T-cell (primary cell): ENCODE data around the gene NADSYN1. TPM values are rescaled to one million over a fixed set of nuclear protein-coding genes. Genes with fewer than 3 reads are reported as not detected.
"Not testable (repeated sequence)": the region's sequence is repeated elsewhere in the genome, so short reads cannot be mapped to it uniquely, and the experiment has no call there.

ENCODE experiments used
- ATAC-seq, 4 experiments: fragments of 200-7000 bp in 3 of 4; fragments of 150-1000 bp in 1 of 4; cut with Tn5 transposase; replicated peaks in 1 of 4; 1 replicate in 3 of 4; 2 replicates in 1 of 4; pipeline ENCODE4 v1.10.0; 2021; ENCODE audit warnings: moderate library complexity in 3 of 4, mild to moderate bottlenecking in 2 of 4, moderate number of reproducible peaks in 1 of 4
- CTCF ChIA-PET, 2 donors: fragments of 300-600 bp; sonication (Branson Sonifier 250); formaldehyde crosslinking; loops; one replicate each; lab custom pipeline; 2022; ENCODE audit warnings: antibody characterized with exemption in 2 of 2; lab: Charles Lee
- POLR2A ChIA-PET, 2 donors: fragments of 300-600 bp; sonication (Branson Sonifier 250); formaldehyde crosslinking; loops; one replicate each; lab custom pipeline; 2022; ENCODE audit warnings: antibody characterized with exemption in 2 of 2; lab: Charles Lee
- DNase-seq, 35 experiments: peaks; one replicate each; pipeline versions ENCODE4 v3.0.0 to v3.0.0-alpha.2; 2013 to 2023
- H3K27ac ChIP-seq: one replicate; pipeline ENCODE4 v1.5.1; 2013; ENCODE audit warnings: low read length
- H3K27me3 ChIP-seq, 2 experiments: replicated peaks in 1 of 2; 1 replicate in 1 of 2; 2 replicates in 1 of 2; pipeline versions ENCODE4 v1.6.1 to v1.7.0; 2013; ENCODE audit warnings: low read length in 1 of 2, mixed read lengths in 1 of 2; ENCODE audit not compliant: control insufficient read depth in 2 of 2, insufficient read depth in 2 of 2; ENCODE audit errors: extremely low read depth in 1 of 2
- H3K36me3 ChIP-seq, 2 donors: 1 replicate in 1 of 2; 2 replicates in 1 of 2; pipeline versions ENCODE4 v1.6.1 to v1.7.0; 2013; ENCODE audit warnings: low read length in 1 of 2; ENCODE audit not compliant: control insufficient read depth in 2 of 2, insufficient read depth in 1 of 2; ENCODE audit errors: extremely low read depth in 1 of 2
- H3K4me1 ChIP-seq, 2 experiments: 1 replicate in 1 of 2; 2 replicates in 1 of 2; pipeline versions ENCODE4 v1.6.1 to v1.7.0; 2013; ENCODE audit warnings: low read length in 2 of 2, mixed read lengths in 1 of 2; ENCODE audit not compliant: insufficient read depth in 2 of 2, control insufficient read depth in 1 of 2; ENCODE audit errors: extremely low read depth in 1 of 2
- H3K4me3 ChIP-seq, 2 donors: 1 replicate in 1 of 2; 2 replicates in 1 of 2; pipeline versions ENCODE4 v1.5.1 to v1.7.0; 2013; ENCODE audit warnings: mild to moderate bottlenecking in 2 of 2, low read length in 1 of 2, moderate library complexity in 1 of 2; ENCODE audit not compliant: control insufficient read depth in 1 of 2; ENCODE audit errors: extremely low read depth in 1 of 2
- H3K9me3 ChIP-seq: 2 replicates; pipeline ENCODE4 v1.7.0; 2013
- H3K27ac Mint-ChIP-seq, 2 donors: one replicate each; pipeline ENCODE4 v1.8.0; 2020 to 2021; ENCODE audit warnings: mild to moderate bottlenecking in 2 of 2, mixed read lengths in 2 of 2
- H3K27me3 Mint-ChIP-seq, 2 donors: one replicate each; pipeline ENCODE4 v1.8.0; 2021 to 2022; ENCODE audit warnings: mixed read lengths in 2 of 2
- H3K36me3 Mint-ChIP-seq: one replicate; pipeline ENCODE4 v1.8.0; 2021; ENCODE audit warnings: mixed read lengths
- H3K4me1 Mint-ChIP-seq, 3 donors: one replicate each; pipeline ENCODE4 v1.8.0; 2020 to 2022; ENCODE audit warnings: mixed read lengths in 3 of 3, mild to moderate bottlenecking in 1 of 3
- H3K4me3 Mint-ChIP-seq, 3 donors: one replicate each; pipeline ENCODE4 v1.8.0; 2020 to 2022; ENCODE audit warnings: mild to moderate bottlenecking in 3 of 3, mixed read lengths in 3 of 3, moderate library complexity in 3 of 3
- H3K9me3 Mint-ChIP-seq, 3 donors: one replicate each; pipeline ENCODE4 v1.8.0; 2020 to 2022; ENCODE audit warnings: mixed read lengths in 3 of 3
- WGBS: methylation state at CpG from one replicate; pipeline ENCODE4 v1.1.5; 2013; ENCODE audit warnings: missing lambda C conversion rate; ENCODE audit not compliant: insufficient coverage; 5-methylcytosine and 5-hydroxymethylcytosine counted together
- total RNA-seq, 35 experiments: library from RNA in 6 of 35; stranded (reverse) in 6 of 35; fragments of 120-200 nt in 1 of 35; gene quantifications; one replicate each; pipeline versions ENCODE4 v1.2.1 to v1.2.4 and lab custom pipeline; 2013 to 2026

Gene NADSYN1
- total RNA-seq, 5 donors from 2014 or later (not counting 1 experiment from before 2014, with no cell fraction given): 125 to 190 (median 162) TPM

DNA sequence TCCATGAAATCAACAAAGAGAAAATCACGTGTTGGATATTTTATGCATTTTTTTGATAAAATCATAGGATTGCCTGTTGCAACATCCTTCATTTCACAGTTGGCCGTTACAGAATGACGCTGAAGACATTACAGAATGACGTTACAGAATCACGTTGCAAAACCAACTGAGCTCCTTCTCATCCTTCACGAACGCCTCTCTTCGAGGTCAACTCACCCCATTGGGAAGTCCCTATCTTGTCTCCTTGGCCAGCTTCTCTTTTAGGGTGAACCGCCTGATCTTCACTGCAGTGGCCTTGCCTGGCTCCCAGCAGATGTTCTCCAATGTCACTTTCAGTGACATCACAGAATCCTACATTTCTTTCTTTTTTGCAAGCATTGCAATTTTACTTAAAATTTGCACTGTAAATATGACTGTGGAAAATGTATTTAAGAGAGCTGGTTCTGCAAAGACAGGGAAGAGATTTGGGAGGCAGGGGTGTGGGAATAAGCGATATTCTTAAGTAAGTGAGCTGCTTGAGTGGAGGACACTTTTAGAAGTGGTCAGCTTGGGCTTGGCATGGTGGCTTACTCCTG, 79.1 kb downstream of the NADSYN1 start:
- Mint-ChIP-seq H3K4me1 (no peaks in the 10 kb centered on the region), H3K36me3 (no peaks in the 10 kb centered on the region), H3K27me3 (peaks cover 8 to 10% of the 10 kb centered on the region in 2 donors), H3K27ac (no peak overlapping the region), H3K4me3 (no peak overlapping the region), H3K9me3 (no peaks in the 10 kb centered on the region)
- ChIA-PET POLR2A (no interaction called here), CTCF (no interaction called here)
- DNase-seq (no peak), ATAC-seq (no peak)
- no peak overlapping the region for H3K4me3 ChIP-seq
- H3K9me3 ChIP-seq: no peaks in the 10 kb centered on the region
- WGBS: 74% methylated on average over 8 of the region's 10 CpGs
- H3K27ac ChIP-seq: no peak overlapping the region
- no peaks in the 10 kb centered on the region for H3K4me1 ChIP-seq
- no peaks in the 10 kb centered on the region for H3K36me3 ChIP-seq
- peaks cover 0 to 7% of the 10 kb centered on the region in 2 experiments for H3K27me3 ChIP-seq

DNA sequence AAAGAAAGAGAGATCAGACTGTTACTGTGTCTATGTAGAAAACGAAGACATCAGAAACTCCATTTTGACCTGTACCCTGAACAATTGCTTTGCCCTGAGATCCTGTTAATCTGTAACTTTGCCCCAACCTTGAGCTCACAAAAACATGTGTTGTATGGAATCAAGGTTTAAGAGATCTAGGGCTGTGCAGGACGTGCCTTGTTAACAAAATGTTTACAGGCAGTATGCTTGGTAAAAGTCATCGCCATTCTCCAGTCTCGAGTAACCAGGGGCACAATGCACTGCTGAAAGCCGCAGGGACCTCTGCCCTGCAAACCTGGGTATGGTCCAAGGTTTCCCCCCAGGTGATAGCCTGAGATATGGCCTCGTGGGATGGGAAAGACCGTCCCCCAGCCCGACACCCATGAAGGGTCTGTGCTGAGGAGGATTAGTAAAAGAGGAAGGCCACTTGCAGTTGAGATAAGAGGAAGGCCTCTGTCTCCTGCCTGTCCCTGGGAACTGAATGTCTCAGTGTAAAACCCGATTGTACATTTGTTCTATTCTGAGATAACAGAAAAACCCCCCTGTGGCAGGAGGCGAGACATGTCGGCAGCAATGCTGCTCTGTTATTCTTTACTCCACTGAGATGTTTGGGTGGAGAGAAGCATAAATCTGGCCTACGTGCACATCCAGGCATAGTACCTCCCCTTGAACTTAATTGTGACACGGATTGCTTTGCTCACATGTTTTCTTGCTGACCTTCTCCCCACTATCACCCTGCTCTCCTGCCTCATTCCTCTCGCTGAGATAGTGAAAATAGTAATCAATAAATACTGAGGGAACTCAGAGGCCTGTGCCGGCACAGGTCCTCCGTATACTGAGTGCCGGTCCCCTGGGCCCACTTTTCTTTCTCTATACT, 82.0 kb downstream of the NADSYN1 start:
- WGBS: 81% methylated on average over 3 of the region's 17 CpGs
- peaks cover 10 to 14% of the 10 kb centered on the region in 2 donors for H3K27me3 Mint-ChIP-seq

DNA sequence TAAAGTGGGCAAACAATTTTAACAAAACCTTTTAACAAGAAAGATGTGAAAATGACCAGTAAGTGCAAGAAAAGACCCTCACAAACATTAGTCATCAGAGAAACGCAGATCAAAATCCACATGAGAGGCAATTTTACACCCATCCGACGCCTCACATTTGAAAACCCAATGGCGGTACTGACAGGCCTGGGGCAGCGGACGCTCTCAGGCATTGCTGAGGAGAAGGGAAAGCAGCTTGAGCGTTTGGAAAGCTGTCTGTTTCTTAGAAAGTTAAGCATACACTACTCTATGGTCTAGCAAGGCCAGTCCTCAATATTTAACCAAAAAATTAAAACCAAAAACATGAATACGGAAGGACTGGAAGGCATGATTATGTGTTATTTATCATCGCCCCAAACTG, 82.8 kb downstream of the NADSYN1 start:
- no peaks in the 10 kb centered on the region for H3K36me3 ChIP-seq
- no peak overlapping the region for H3K27ac ChIP-seq
- H3K27ac Mint-ChIP-seq: no peak overlapping the region
- no CpG with 5 or more reads among the region's 9 CpGs for WGBS
- ATAC-seq (no peak), DNase-seq (no peak)
- POLR2A ChIA-PET: no interaction called here
- H3K9me3 ChIP-seq: no peaks in the 10 kb centered on the region
- CTCF ChIA-PET: no interaction called here
- H3K4me3 Mint-ChIP-seq: no peak overlapping the region
- no peak overlapping the region for H3K4me3 ChIP-seq
- peaks cover 0 to 4% (median 4%) of the 10 kb centered on the region in 3 donors for H3K9me3 Mint-ChIP-seq
- peaks cover 10 to 14% of the 10 kb centered on the region in 2 donors for H3K27me3 Mint-ChIP-seq
- H3K36me3 Mint-ChIP-seq: peaks cover 3% of the 10 kb centered on the region
- H3K27me3 ChIP-seq: peaks cover 0 to 17% of the 10 kb centered on the region in 2 experiments
- no peaks in the 10 kb centered on the region for H3K4me1 ChIP-seq
- no peaks in the 10 kb centered on the region for H3K4me1 Mint-ChIP-seq

More for the DNA sequence above, 82.0 kb downstream of the NADSYN1 start:
- H3K9me3 ChIP-seq, H3K4me1 Mint-ChIP-seq, ATAC-seq, H3K36me3 ChIP-seq, DNase-seq, H3K4me3 Mint-ChIP-seq, POLR2A ChIA-PET, CTCF ChIA-PET, H3K4me3 ChIP-seq, H3K27ac ChIP-seq, H3K36me3 Mint-ChIP-seq, H3K9me3 Mint-ChIP-seq, H3K4me1 ChIP-seq, H3K27ac Mint-ChIP-seq: not testable (repeated sequence)
- H3K27me3 ChIP-seq: peaks cover 0 to 17% of the 10 kb centered on the region in 2 experiments

DNA sequence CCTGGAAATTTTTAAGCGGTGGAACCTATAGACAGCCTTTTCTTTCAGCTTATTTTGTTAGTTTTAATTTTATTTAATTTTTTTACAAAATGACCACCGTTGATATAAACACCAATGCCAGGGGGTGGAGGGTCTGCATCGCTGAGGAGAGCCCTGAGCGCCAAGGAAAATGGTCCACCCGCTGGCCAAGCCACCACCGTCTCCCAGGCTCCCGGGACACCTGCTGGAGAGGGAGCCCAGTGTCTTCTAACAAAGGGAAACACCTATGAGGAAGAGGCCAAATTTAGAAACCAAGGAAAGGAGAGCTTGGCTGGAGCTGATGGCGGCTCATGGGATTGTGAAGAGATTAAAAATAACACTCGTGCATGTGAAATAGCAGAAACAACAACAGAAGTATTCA, 84.5 kb downstream of the NADSYN1 start:
- H3K9me3 ChIP-seq: no peaks in the 10 kb centered on the region
- H3K27ac Mint-ChIP-seq: no peak overlapping the region
- WGBS: 84% methylated on average over 4 of the region's 9 CpGs
- H3K36me3 ChIP-seq: no peaks in the 10 kb centered on the region
- DNase-seq (no peak), ATAC-seq (no peak)
- no peak overlapping the region for H3K27ac ChIP-seq
- CTCF ChIA-PET: no interaction called here
- no peaks in the 10 kb centered on the region for H3K4me1 ChIP-seq
- H3K27me3 ChIP-seq: peaks cover 0 to 25% of the 10 kb centered on the region in 2 experiments
- no peak overlapping the region for H3K4me3 ChIP-seq
- H3K4me3 Mint-ChIP-seq: no peak overlapping the region
- no peaks in the 10 kb centered on the region for H3K4me1 Mint-ChIP-seq
- H3K9me3 Mint-ChIP-seq: peaks cover 0 to 12% (median 7%) of the 10 kb centered on the region in 3 donors
- H3K36me3 Mint-ChIP-seq: peaks cover 5% of the 10 kb centered on the region
- POLR2A ChIA-PET: no interaction called here
- H3K27me3 Mint-ChIP-seq: peaks cover 7 to 24% of the 10 kb centered on the region in 2 donors

DNA sequence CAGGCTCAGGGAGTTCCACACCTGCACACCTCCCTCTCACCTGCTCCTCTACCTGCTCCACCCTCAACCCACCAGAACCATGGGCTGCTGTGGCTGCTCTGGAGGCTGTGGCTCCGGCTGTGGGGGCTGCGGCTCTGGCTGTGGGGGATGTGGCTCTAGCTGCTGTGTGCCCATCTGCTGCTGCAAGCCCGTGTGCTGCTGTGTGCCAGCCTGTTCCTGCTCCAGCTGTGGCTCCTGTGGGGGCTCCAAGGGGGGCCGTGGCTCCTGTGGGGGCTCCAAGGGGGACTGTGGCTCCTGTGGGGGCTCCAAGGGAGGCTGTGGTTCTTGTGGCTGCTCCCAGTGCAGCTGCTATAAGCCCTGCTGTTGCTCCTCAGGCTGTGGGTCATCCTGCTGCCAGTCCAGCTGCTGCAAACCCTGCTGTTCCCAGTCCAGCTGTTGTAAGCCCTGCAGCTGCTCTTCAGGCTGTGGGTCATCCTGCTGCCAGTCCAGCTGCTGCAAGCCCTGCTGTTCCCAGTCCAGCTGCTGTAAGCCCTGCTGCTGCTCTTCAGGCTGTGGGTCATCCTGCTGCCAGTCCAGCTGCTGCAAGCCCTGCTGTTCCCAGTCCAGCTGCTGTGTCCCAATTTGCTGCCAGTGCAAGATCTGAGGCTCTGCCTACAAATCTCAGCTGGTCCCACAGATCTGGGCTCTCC, 85.1 kb downstream of the NADSYN1 start, which contains the start of gene KRTAP5-8:
TSS of gene KRTAP5-8 (plus strand) at position 49 of the 689 bp plus-strand sequence. CDS start at position 80, 31 bp downstream.
- H3K27ac Mint-ChIP-seq, POLR2A ChIA-PET, H3K36me3 ChIP-seq, CTCF ChIA-PET, H3K4me1 Mint-ChIP-seq, H3K4me3 Mint-ChIP-seq, H3K4me3 ChIP-seq, H3K36me3 Mint-ChIP-seq, H3K9me3 ChIP-seq, H3K27ac ChIP-seq, H3K4me1 ChIP-seq, DNase-seq, ATAC-seq: not testable (repeated sequence)
- no CpG with 5 or more reads among the region's 4 CpGs for WGBS
- Mint-ChIP-seq H3K27me3 (peaks cover 7 to 30% of the 10 kb centered on the region in 2 donors), H3K9me3 (peaks cover 0 to 12% (median 7%) of the 10 kb centered on the region in 3 donors)
- H3K27me3 ChIP-seq: peaks cover 0 to 31% of the 10 kb centered on the region in 2 experiments

DNA sequence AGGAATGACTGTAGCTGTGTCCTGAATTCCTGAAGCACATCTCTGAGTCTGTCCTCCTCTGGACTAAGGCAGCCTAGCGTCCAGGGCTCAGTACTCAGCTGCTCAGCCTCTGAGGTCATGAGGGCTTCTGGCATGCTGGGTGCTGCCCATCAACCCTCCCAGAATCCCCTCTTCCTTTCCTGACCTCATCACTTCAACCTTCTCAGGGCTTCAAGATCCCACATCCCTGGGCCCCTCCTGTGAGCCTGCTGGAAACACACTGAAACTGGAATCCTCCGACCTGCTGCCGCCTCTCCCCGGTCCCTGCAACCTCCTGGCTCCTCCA, 85.6 kb downstream of the NADSYN1 start:
- ATAC-seq (no peak), DNase-seq (no peak)
- H3K4me3 ChIP-seq: no peak overlapping the region
- H3K27ac ChIP-seq: no peak overlapping the region
- CTCF ChIA-PET: no interaction called here
- no peaks in the 10 kb centered on the region for H3K4me1 ChIP-seq
- Mint-ChIP-seq H3K27ac (no peak overlapping the region), H3K27me3 (peaks cover 7 to 34% of the 10 kb centered on the region in 2 donors), H3K4me1 (peaks cover 0 to 5% (median under 1%) of the 10 kb centered on the region in 3 donors), H3K36me3 (peaks cover 5% of the 10 kb centered on the region), H3K9me3 (peaks cover 0 to 12% (median 7%) of the 10 kb centered on the region in 3 donors), H3K4me3 (no peak overlapping the region)
- WGBS: 85% methylated on average over 4 of the region's 4 CpGs
- peaks cover 0 to 32% of the 10 kb centered on the region in 2 experiments for H3K27me3 ChIP-seq
- POLR2A ChIA-PET: no interaction called here
- no peaks in the 10 kb centered on the region for H3K9me3 ChIP-seq
- no peaks in the 10 kb centered on the region for H3K36me3 ChIP-seq
